ENCODE measurements around the gene IL17RD.

- TF ChIP-seq CTCF (conservative IDR thresholded peaks at IDR 0.05; ENCODE audit: low read depth, low read length) (no peak), EZH2 (IDR thresholded peaks at IDR 0.05; ENCODE audit: borderline replicate concordance, low read depth, low read length, poor library complexity, severe bottlenecking) (no peak)
Observed at GRCh38 chr3:57144952-57145351, 20.2 kb downstream of the IL17RD start.
